CD4-positive, alpha-beta T cell treated with Interleukin-17A for 1 hour (primary cell): ENCODE measurements around the gene ALG14.
A peak's percentile ranks its signal among the peaks of the same experiment; 100 is the strongest.
"Not testable (repeated sequence)": the region's sequence is repeated elsewhere in the genome, so short reads cannot be mapped to it uniquely, and the experiment has no call there.

ENCODE experiments used
- DNase-seq: peaks from one replicate; pipeline ENCODE4 v3.0.0-alpha.2; 2020

The ALG14 gene

GRCh38 chr1:95072532-95073419 is at the start of gene ALG14:
Gene ALG14, minus strand, starts transcription at chr1:95072951. Its CDS starts 53 bp downstream, at chr1:95072898.
- peak; percentile 93 for DNase-seq

GRCh38 chr1:95122151-95122697 is 49.5 kb upstream of the ALG14 start:
- no peak for DNase-seq

GRCh38 chr1:95119273-95119672 is 46.5 kb upstream of the ALG14 start:
- no peak for DNase-seq

GRCh38 chr1:95118710-95119109 is 46.0 kb upstream of the ALG14 start:
- DNase-seq: no peak

GRCh38 chr1:95118067-95118499 is 45.3 kb upstream of the ALG14 start:
- peak; percentile 16 for DNase-seq

GRCh38 chr1:95117207-95118066 is 44.7 kb upstream of the ALG14 start, which contains the start of gene TLCD4:
Gene TLCD4, plus strand, starts transcription at chr1:95117355. Its CDS starts 26,547 bp downstream, at chr1:95143902.
- peak; percentile 29 for DNase-seq

GRCh38 chr1:95116580-95117206 is 43.9 kb upstream of the ALG14 start:
- DNase-seq: peak; percentile 59

- DNase-seq: no peak
These were observed 43.0 kb upstream of the ALG14 start for GRCh38 chr1:95115708-95116137.

GRCh38 chr1:95113684-95114083 is 40.9 kb upstream of the ALG14 start:
- no peak for DNase-seq

- no peak for DNase-seq
These were observed 38.3 kb upstream of the ALG14 start for GRCh38 chr1:95111014-95111413.

- DNase-seq: no peak
These were observed 36.0 kb upstream of the ALG14 start for GRCh38 chr1:95108792-95109191.

- DNase-seq: no peak
These were observed 25.4 kb upstream of the ALG14 start for GRCh38 chr1:95098196-95098595.

GRCh38 chr1:95097426-95097825 is 24.7 kb upstream of the ALG14 start:
- no peak for DNase-seq

- no peak for DNase-seq
These were observed 23.6 kb upstream of the ALG14 start for GRCh38 chr1:95096218-95096841.

GRCh38 chr1:95095833-95096217 is 23.1 kb upstream of the ALG14 start:
- DNase-seq: no peak

GRCh38 chr1:95094923-95095322 is 22.2 kb upstream of the ALG14 start:
- DNase-seq: no peak

GRCh38 chr1:95093296-95093695 is 20.5 kb upstream of the ALG14 start:
- no peak for DNase-seq

GRCh38 chr1:95092891-95093290 is 20.1 kb upstream of the ALG14 start:
- DNase-seq: not testable (repeated sequence)

- DNase-seq: not testable (repeated sequence)
These were observed 18.5 kb upstream of the ALG14 start for GRCh38 chr1:95091290-95091689.

GRCh38 chr1:95089650-95090287 is 17.0 kb upstream of the ALG14 start:
- DNase-seq: no peak

- no peak for DNase-seq
These were observed 15.6 kb upstream of the ALG14 start for GRCh38 chr1:95088303-95088702.
